H1 (cell line): ENCODE data around the gene CEP85L. TPM values are rescaled to one million over a fixed set of nuclear protein-coding genes. Genes with fewer than 3 reads are reported as not detected.

Source experiments
- ASH2L ChIP-seq: fragments of 200-600, 300-600 bp; sonication (generic); IDR thresholded peaks from one replicate; pipeline ENCODE4 v1.7.1; 2017; ENCODE audit warnings: low read length
- BACH1 ChIP-seq: IDR thresholded peaks from 2 replicates; pipeline ENCODE4 v1.6.1; 2012; ENCODE audit warnings: low read length, improper control_type of control experiment
- CHD2 ChIP-seq: IDR thresholded peaks from 2 replicates; pipeline ENCODE4 v1.6.1; 2012; ENCODE audit warnings: low read length, improper control_type of control experiment
- CREB1 ChIP-seq: IDR thresholded peaks from 2 replicates; pipeline ENCODE4 v1.6.1; 2012; ENCODE audit warnings: inconsistent platforms
- HDAC2 ChIP-seq, 2 experiments: fragments of 300-600 bp in 1 of 2; sonication (generic) in 1 of 2; IDR thresholded peaks; 2 replicates each; pipeline ENCODE4 v1.6.1; 2011 to 2012; ENCODE audit warnings: low read depth in 2 of 2, low read length in 2 of 2, mild to moderate bottlenecking in 2 of 2, moderate library complexity in 2 of 2, borderline replicate concordance in 1 of 2, inconsistent platforms in 1 of 2
- JUND ChIP-seq: IDR thresholded peaks from 2 replicates; pipeline ENCODE4 v1.6.1; 2011; ENCODE audit warnings: mild to moderate bottlenecking, improper control_type of control experiment, low read length
- KDM4A ChIP-seq: IDR thresholded peaks from one replicate; pipeline ENCODE4 v1.7.1; 2012; ENCODE audit warnings: low read depth, mild to moderate bottlenecking, moderate library complexity, low read length, inconsistent platforms; ENCODE audit not compliant: severe bottlenecking
- KDM5A ChIP-seq: fragments of 200-600 bp; IDR thresholded peaks from 2 replicates; pipeline ENCODE4 v1.7.1; 2012; ENCODE audit warnings: mild to moderate bottlenecking, low read length, inconsistent platforms, mixed read lengths
- MAFK ChIP-seq: IDR thresholded peaks from 2 replicates; pipeline ENCODE4 v1.6.1; 2012; ENCODE audit warnings: low read depth, mild to moderate bottlenecking, improper control_type of control experiment, low read length
- PHF8 ChIP-seq: fragments of 200-600 bp; sonication (generic); conservative IDR thresholded peaks from 2 replicates; pipeline ENCODE4 v1.7.1; 2012; ENCODE audit warnings: low read depth, mild to moderate bottlenecking, inconsistent platforms, low read length, moderate library complexity
- RNF2 ChIP-seq: fragments of 200-900, 300-1000 bp; sonication (generic); IDR thresholded peaks from 2 replicates; pipeline ENCODE4 v1.7.1; 2016; ENCODE audit warnings: borderline replicate concordance, low read depth, mild to moderate bottlenecking, antibody characterized with exemption, low read length; ENCODE audit not compliant: poor library complexity, severe bottlenecking; ENCODE audit errors: missing control alignments
- SIN3A ChIP-seq, 2 experiments: IDR thresholded peaks in 1 of 2; conservative IDR thresholded peaks in 1 of 2; 2 replicates each; pipeline ENCODE4 v1.6.1; 2011 to 2012; ENCODE audit warnings: low read length in 2 of 2, improper control_type of control experiment in 1 of 2, low read depth in 1 of 2, mild to moderate bottlenecking in 1 of 2
- SP4 ChIP-seq: IDR thresholded peaks from 2 replicates; pipeline ENCODE4 v1.6.1; 2012; ENCODE audit warnings: low read length, inconsistent platforms
- TAF1 ChIP-seq: IDR thresholded peaks from 2 replicates; pipeline ENCODE4 v1.6.1; 2011; ENCODE audit warnings: mild to moderate bottlenecking, low read depth, low read length
- polyA plus RNA-seq, 7 experiments: library from polyadenylated mRNA; depleted of rRNA in 3 of 7; stranded (reverse) in 5 of 7; unstranded in 2 of 7; fragments of >200 nt in 5 of 7; fragments of 200-250 nt in 2 of 7; gene quantifications; 1 replicate in 5 of 7; 2 replicates in 1 of 7; 4 replicates in 1 of 7; pipeline versions ENCODE4 v1.2.1 to v1.2.3, GENCODE V29; 2011 to 2013; ENCODE audit warnings: missing spikeins in 2 of 7, mixed read lengths in 2 of 7
- total RNA-seq: library from RNA; stranded (reverse); fragmentation: NEBNext Ultra II Directional; extraction: Animal tissue kit (Norgen Biotek cat#: 25700); gene quantifications from 2 replicates; pipeline ENCODE4 v1.2.1, GENCODE V29; 2021
- TF ChIP-seq, protein P1 (sequence below): IDR thresholded peaks from 2 replicates; pipeline ENCODE4 v1.6.1; 2012; ENCODE audit warnings: inconsistent platforms

The CEP85L gene
- total and polyA plus RNA-seq, 2 of the 8 experiments (the other 6 are each of a cell fraction or from before 2014, with no cell fraction given): 3.2 to 27.6 TPM

DNA sequence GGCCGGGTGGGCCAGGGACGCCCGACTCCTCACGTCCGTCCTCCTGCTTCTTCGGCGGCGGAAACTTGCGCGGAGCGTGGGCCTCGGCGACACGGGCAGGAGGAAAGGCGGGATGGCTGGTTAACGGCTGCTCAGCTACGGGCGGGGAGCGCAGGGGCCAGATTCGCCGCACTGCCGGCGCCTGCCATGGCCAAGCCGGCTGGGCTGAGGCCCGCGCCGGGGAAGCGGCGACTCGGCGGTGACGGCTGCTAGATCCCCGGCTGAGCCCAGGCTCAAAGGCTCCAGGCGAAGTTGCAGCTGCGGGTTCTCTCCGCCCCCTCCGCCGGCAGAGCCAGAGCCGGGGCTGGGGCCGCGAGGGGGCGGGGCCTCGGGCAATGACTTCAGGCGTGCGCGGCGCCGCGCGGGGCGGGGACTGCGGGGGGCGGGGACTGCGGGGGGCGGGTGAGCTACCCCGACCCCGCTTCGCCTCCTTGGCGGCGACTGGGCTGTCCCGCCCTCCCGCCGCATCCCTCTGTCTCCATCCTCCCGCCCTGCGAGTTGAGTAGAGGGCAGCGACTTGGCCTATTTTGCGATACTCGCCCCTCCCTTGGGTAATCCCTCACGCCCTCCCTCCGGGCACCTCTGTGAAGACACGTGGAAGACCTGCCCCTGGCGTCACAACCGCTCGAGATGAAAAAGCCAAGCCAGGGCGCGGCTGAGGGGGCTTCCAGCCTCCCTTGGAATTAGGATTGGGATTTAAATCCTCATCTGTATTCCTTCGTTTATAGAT lies at the start of gene CEP85L (continued):
- TF ChIP-seq ASH2L (peak; percentile 80), MAFK (no peak), CREB1 (peak; percentile 35; the same call in 1 of the 2 replicates), PHF8 (peak; percentile 43), KDM4A (peak; percentile 85), TAF1 (peak; percentile 64), RNF2 (no peak), HDAC2 (IDR thresholded peaks at IDR 0.05; ENCODE audit: borderline replicate concordance in 1 of 2, low read depth in 2 of 2, low read length in 2 of 2) (0 out of 4 replicates have a peak, but pooled peaks of 1 of the 2 experiments have one; percentile 25), BACH1 (no peak), SIN3A (conservative IDR thresholded peaks at IDR 0.05 in 1 of 2, IDR thresholded peaks at IDR 0.05 in 1 of 2; ENCODE audit: low read depth in 1 of 2, low read length in 2 of 2) (peak in 1 of 2 experiments; percentile 17; a peak in 2 of 4 replicates), CHD2 (no peak), SP4 (0 out of 2 replicates have a peak, but pooled peaks have one; percentile 59), JUND (no peak), KDM5A (no peak)
- TF ChIP-seq, protein P1, sequence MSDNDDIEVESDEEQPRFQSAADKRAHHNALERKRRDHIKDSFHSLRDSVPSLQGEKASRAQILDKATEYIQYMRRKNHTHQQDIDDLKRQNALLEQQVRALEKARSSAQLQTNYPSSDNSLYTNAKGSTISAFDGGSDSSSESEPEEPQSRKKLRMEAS: peak; percentile 90
